Gastroesophageal sphincter (tissue), 4 donors: ENCODE results near the gene IMMT. TPM values are rescaled to one million over a fixed set of nuclear protein-coding genes. Genes with fewer than 3 reads are reported as not detected.

ENCODE experiments used
- ATAC-seq: fragments of 150-250 bp; one replicate; pipeline ENCODE4 v1.9.1; 2016; ENCODE audit warnings: mild to moderate bottlenecking, moderate library complexity
- H3K27ac ChIP-seq, 4 donors: fragments of 200-600 bp; sonication (generic) in 3 of 4; 1 replicate in 3 of 4; 2 replicates in 1 of 4; pipeline ENCODE4 v1.5.1; 2016 to 2019
- H3K27me3 ChIP-seq: fragments of 200-600 bp; sonication (generic); one replicate; pipeline ENCODE4 v1.5.1; 2019
- H3K36me3 ChIP-seq, 2 donors: fragments of 200-600 bp; sonication (generic); one replicate each; pipeline ENCODE4 v1.5.1; 2019; ENCODE audit warnings: control low read depth in 1 of 2
- H3K4me1 ChIP-seq, 3 donors: fragments of 200-600 bp; sonication (generic); 1 replicate in 2 of 3; 2 replicates in 1 of 3; pipeline ENCODE4 v1.5.1; 2016 to 2019; ENCODE audit warnings: control low read depth in 2 of 3
- H3K4me3 ChIP-seq, 2 donors: fragments of 200-600 bp; sonication (generic); one replicate each; pipeline ENCODE4 v1.5.1; 2019; ENCODE audit warnings: mild to moderate bottlenecking in 1 of 2, moderate library complexity in 1 of 2
- H3K9me3 ChIP-seq, 3 donors: fragments of 200-600 bp; sonication (generic); one replicate each; pipeline ENCODE4 v1.5.1; 2017 to 2019; ENCODE audit warnings: control low read depth in 2 of 3
- CTCF ChIP-seq, 4 experiments: fragments of 200-600 bp in 2 of 4; fragments of 450-650 bp in 2 of 4; sonication (generic) in 1 of 4; IDR thresholded peaks; one replicate each; pipeline ENCODE4 v1.5.1; 2017 to 2019; ENCODE audit warnings: antibody characterized with exemption in 4 of 4, mild to moderate bottlenecking in 2 of 4, moderate library complexity in 2 of 4
- EP300 ChIP-seq: sonication (generic); formaldehyde crosslinking; IDR thresholded peaks from one replicate; pipeline ENCODE4 v1.6.1; 2017; ENCODE audit warnings: antibody characterized with exemption, mild to moderate bottlenecking
- POLR2A ChIP-seq, 2 donors: fragments of 450-650 bp; IDR thresholded peaks; one replicate each; pipeline ENCODE4 v1.6.1; 2017; ENCODE audit warnings: antibody characterized with exemption in 2 of 2, mild to moderate bottlenecking in 2 of 2, moderate library complexity in 1 of 2
- POLR2AphosphoS5 ChIP-seq: sonication (generic); formaldehyde crosslinking; IDR thresholded peaks from one replicate; pipeline ENCODE4 v1.6.1; 2017; ENCODE audit warnings: antibody characterized with exemption
- WGBS, 2 donors: methylation state at CpG; one replicate each; pipeline ENCODE4 v1.1.5; 2018; ENCODE audit warnings: low coverage in 1 of 2; 5-methylcytosine and 5-hydroxymethylcytosine counted together
- total RNA-seq, 4 donors: library from RNA; depleted of rRNA; stranded (reverse); fragments of >200 nt; gene quantifications; one replicate each; pipeline ENCODE4 v1.1.0, GENCODE V29; 2016

Gene IMMT
- total RNA-seq, 4 donors from 2014 or later = 57.3 to 72.3 (median 63.1) TPM

GRCh38 chr2:86213056-86213455 lies 17.8 kb upstream of the IMMT start:
- Histone ChIP-seq H3K27ac (peak overlapping the region in 2 of 4 donors; percentile 46 to 64), H3K36me3 (peaks cover 9 to 64% of the 10 kb centered on the region in 2 donors), H3K9me3 (no peaks in the 10 kb centered on the region), H3K4me3 (no peak overlapping the region), H3K27me3 (no peaks in the 10 kb centered on the region), H3K4me1 (peaks cover 0 to 25% (median 0%) of the 10 kb centered on the region in 3 donors)
- no peak for TF ChIP-seq CTCF (IDR thresholded peaks at IDR 0.05)
- no peak for ATAC-seq
- 0 to 33% methylated on average over 1 of the region's 1 CpG for WGBS, 2 donors

GRCh38 chr2:86211796-86212188 lies 16.5 kb upstream of the IMMT start:
- ATAC-seq = no peak
- peak overlapping the region in 1 of 4 donors; percentile 3 for H3K27ac ChIP-seq
- no peaks in the 10 kb centered on the region for H3K9me3 ChIP-seq

DNA sequence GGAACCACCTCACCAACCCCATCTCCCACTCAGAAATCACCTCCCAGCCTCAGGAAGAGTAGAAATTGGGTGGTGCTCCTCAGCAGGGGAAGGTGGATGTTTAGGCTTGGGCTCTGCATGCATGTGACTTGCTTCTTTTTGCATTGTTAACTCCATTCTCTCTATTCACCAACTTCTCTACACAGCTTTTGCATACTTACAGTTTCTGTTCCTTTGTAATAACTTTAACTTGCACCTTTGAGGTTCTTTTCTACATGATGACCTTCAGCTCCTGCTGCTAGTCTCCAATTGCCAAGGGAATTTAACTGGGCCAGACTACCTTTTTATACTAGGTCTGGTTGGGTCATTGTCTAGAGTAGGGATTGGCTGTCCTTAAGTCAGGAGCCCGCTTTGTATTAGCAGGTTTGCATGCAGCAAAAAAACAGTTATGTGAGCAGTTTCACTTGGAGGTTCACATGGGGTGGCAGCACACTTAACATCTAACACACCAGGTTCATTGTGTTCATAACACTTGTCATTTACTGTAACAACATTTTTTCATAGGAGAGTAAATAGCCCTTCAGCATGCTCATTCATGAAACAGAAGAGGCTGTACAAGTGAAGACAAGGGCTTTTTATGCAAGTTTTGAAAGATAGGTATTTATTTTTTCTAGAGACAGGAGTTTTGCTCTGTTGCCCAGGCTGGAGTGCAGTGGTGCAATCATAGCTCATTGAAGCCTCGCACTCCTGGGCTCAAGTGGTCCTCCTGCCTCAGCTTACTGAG lies 16.0 kb upstream of the IMMT start:
- Histone ChIP-seq H3K9me3 (no peaks in the 10 kb centered on the region), H3K4me3 (no peak overlapping the region), H3K27ac (peak overlapping the region in 1 of 4 donors; percentile 3), H3K27me3 (no peaks in the 10 kb centered on the region), H3K36me3 (peaks cover 13 to 83% of the 10 kb centered on the region in 2 donors), H3K4me1 (peaks cover 0 to 20% (median 0%) of the 10 kb centered on the region in 3 donors)
- TF ChIP-seq EP300 (no peak), POLR2AphosphoS5 (no peak), POLR2A (IDR thresholded peaks at IDR 0.05) (no peak), CTCF (IDR thresholded peaks at IDR 0.05) (no peak)
- ATAC-seq = no peak
- 100% methylated on average over 1 to 2 of the region's 2 CpGs for WGBS, 2 donors

More at GRCh38 chr2:86211796-86212188, 16.5 kb upstream of the IMMT start:
- no peak overlapping the region for H3K4me3 ChIP-seq
- 65 to 69% methylated on average over 2 of the region's 2 CpGs for WGBS, 2 donors
- H3K36me3 ChIP-seq = peaks cover 9 to 77% of the 10 kb centered on the region in 2 donors
- peaks cover 0 to 20% (median 0%) of the 10 kb centered on the region in 3 donors for H3K4me1 ChIP-seq
- no peak for TF ChIP-seq CTCF (IDR thresholded peaks at IDR 0.05)
- TF ChIP-seq POLR2AphosphoS5 = no peak
- no peak for TF ChIP-seq EP300
- TF ChIP-seq POLR2A (IDR thresholded peaks at IDR 0.05) = no peak
- H3K27me3 ChIP-seq = no peaks in the 10 kb centered on the region

GRCh38 chr2:86204458-86204857 lies 9.2 kb upstream of the IMMT start:
- H3K27ac ChIP-seq = no peak overlapping the region
- peaks cover 4 to 44% of the 10 kb centered on the region in 2 donors for H3K36me3 ChIP-seq
- no peak overlapping the region for H3K4me3 ChIP-seq
- TF ChIP-seq EP300 (no peak), POLR2A (IDR thresholded peaks at IDR 0.05) (no peak), POLR2AphosphoS5 (no peak), CTCF (IDR thresholded peaks at IDR 0.05) (no peak)
- ATAC-seq = no peak
- no peaks in the 10 kb centered on the region for H3K27me3 ChIP-seq
- H3K9me3 ChIP-seq = no peaks in the 10 kb centered on the region
- H3K4me1 ChIP-seq = peaks cover 0 to 42% (median 0%) of the 10 kb centered on the region in 3 donors
- WGBS, 2 donors = 63 to 100% methylated on average over 1 to 7 of the region's 7 CpGs

- ATAC-seq = no peak
- Histone ChIP-seq H3K27me3 (no peaks in the 10 kb centered on the region), H3K4me3 (no peak overlapping the region), H3K9me3 (no peaks in the 10 kb centered on the region), H3K36me3 (peaks cover 4 to 36% of the 10 kb centered on the region in 2 donors), H3K27ac (no peak overlapping the region), H3K4me1 (peaks cover 0 to 46% (median 3%) of the 10 kb centered on the region in 3 donors)
- TF ChIP-seq CTCF (IDR thresholded peaks at IDR 0.05) (no peak), POLR2AphosphoS5 (no peak), POLR2A (IDR thresholded peaks at IDR 0.05) (no peak)
- WGBS, 2 donors = 85 to 100% methylated on average over 1 of the region's 1 CpG
Observed at GRCh38 chr2:86203614-86204013, 8.4 kb upstream of the IMMT start.
